Neural cell (in vitro differentiated cells): ENCODE results near the gene TXLNB.

Experiments used
- CTCF ChIP-seq: fragments of 450-650 bp; IDR thresholded peaks from 2 replicates; pipeline ENCODE4 v1.5.1; 2014; ENCODE audit warnings: antibody characterized with exemption, mild to moderate bottlenecking, moderate library complexity; ENCODE audit not compliant: poor library complexity, severe bottlenecking
- EP300 ChIP-seq: fragments of 450-650 bp; conservative IDR thresholded peaks from 2 replicates; pipeline ENCODE4 v1.6.1; 2014; ENCODE audit warnings: antibody characterized with exemption, mild to moderate bottlenecking, moderate library complexity; ENCODE audit not compliant: poor library complexity, severe bottlenecking
- EZH2 ChIP-seq: fragments of 200-600, 300-800 bp; shearing (Covaris generic), sonication (generic); IDR thresholded peaks from 2 replicates; pipeline ENCODE4 v1.6.1; 2014; ENCODE audit warnings: antibody characterized with exemption, low read length, borderline replicate concordance, mild to moderate bottlenecking; ENCODE audit not compliant: insufficient read depth, poor library complexity, severe bottlenecking
- MXI1 ChIP-seq: fragments of 450-650 bp; conservative IDR thresholded peaks from 2 replicates; pipeline ENCODE4 v1.6.1; 2014; ENCODE audit warnings: antibody characterized with exemption, mild to moderate bottlenecking; ENCODE audit not compliant: poor library complexity, severe bottlenecking
- POLR2AphosphoS5 ChIP-seq: IDR thresholded peaks from 2 replicates; pipeline ENCODE4 v1.6.1; 2012
- RAD21 ChIP-seq: fragments of 450-650 bp; conservative IDR thresholded peaks from 2 replicates; pipeline ENCODE4 v1.6.1; 2014; ENCODE audit warnings: antibody characterized with exemption, mild to moderate bottlenecking, moderate library complexity
- REST ChIP-seq: IDR thresholded peaks from 2 replicates; pipeline ENCODE4 v1.6.1; 2012; ENCODE audit warnings: borderline replicate concordance
- SMC3 ChIP-seq: fragments of 450-650 bp; conservative IDR thresholded peaks from 2 replicates; pipeline ENCODE4 v1.6.1; 2014; ENCODE audit warnings: antibody characterized with exemption, mild to moderate bottlenecking, moderate library complexity; ENCODE audit not compliant: poor library complexity
- TAF1 ChIP-seq: IDR thresholded peaks from 2 replicates; pipeline ENCODE4 v1.6.1; 2012; ENCODE audit warnings: low read depth

GRCh38 chr6:139336488-139336887 lies 44.7 kb upstream of the TXLNB start:
- no peak for TF ChIP-seq CTCF
- no peak for TF ChIP-seq EZH2
- TF ChIP-seq REST, result no peak
- TF ChIP-seq EP300, result no peak
- TF ChIP-seq TAF1, result no peak
- TF ChIP-seq MXI1, result no peak
- no peak for TF ChIP-seq POLR2AphosphoS5
- TF ChIP-seq RAD21, result no peak
- TF ChIP-seq SMC3, result no peak
